Non-pigmented ciliary epithelial cell (primary cell): ENCODE results near the gene ABCA6.

ENCODE experiments used
- DNase-seq: peaks from one replicate; pipeline ENCODE4 v3.0.0-alpha.2; 2010; ENCODE audit warnings: low read depth

The ABCA6 gene

DNA sequence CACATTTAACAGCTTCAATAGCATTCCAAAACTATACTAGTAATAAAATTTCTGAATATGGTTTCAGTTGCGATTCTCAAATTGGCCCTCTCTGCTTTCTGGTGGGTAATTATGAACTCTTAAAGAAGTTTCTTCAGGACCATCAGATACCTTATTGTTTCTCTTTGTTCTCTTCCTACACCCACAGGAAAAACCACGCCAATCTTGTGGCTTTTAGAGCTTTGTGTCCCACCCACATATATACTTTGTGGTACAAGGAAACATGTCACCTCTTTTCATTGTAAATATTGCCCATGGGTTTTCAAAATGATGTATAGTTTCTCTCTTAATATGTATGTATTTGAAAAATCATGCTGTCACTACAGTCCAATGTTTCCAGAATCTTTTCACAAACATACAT, 93.1 kb downstream of the ABCA6 start:
- no peak for DNase-seq

- peak; percentile 77 for DNase-seq
These were observed 94.1 kb downstream of the ABCA6 start for GRCh38 chr17:69047368-69048263.

DNA sequence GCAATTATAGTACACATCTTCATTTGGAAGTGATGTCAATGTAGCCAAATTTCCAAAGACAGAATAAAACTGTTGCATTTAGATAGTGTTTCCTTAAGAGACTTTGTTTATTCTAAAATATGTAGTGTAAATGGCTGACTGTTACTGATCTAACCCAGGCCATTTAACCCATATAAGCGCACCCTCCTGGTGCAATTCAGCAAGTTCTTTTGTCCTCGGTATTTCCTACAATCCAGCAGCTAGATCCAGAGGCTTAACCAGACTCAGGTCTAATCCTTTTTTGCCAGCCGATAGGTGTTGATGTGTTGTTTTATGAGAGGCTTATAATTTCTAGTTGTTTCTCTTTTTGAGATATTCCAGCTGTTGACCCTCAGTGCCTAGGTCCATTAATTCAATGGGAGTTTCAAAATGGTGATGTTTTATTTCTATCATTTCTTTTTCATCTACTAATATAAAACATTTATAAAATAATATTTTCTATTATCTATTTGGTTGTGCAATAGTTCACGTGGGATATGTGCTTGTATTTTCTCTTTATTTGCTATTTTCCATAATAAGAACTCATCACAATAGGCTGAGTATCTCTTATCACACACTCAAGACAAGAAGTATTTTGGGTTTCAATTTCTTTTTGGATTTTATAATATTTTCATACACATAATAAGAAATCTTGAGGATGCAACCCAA, 95.4 kb downstream of the ABCA6 start:
- no peak for DNase-seq

- DNase-seq = no peak
These were observed 96.0 kb downstream of the ABCA6 start for GRCh38 chr17:69045646-69046045.

DNA sequence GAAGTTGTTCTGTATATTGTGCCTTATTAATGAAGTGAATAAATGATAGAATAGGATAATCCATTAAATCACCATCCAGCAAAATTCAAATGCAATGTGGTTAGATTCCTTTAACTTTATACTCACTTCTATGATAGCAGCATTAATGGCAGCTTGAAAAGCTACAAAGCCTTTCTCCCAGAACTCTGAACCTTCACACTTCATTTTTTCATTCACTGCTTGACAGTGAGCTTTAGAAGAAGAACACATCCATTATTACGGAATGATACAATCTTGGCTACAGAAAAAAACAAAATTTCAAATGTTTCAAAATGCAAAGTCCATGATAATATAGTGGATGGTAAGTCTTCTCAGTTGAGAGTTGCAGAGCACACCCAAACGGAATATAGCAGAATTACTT, 97.3 kb downstream of the ABCA6 start:
- no peak for DNase-seq

GRCh38 chr17:69043098-69043734, 98.5 kb downstream of the ABCA6 start:
- DNase-seq = no peak

DNA sequence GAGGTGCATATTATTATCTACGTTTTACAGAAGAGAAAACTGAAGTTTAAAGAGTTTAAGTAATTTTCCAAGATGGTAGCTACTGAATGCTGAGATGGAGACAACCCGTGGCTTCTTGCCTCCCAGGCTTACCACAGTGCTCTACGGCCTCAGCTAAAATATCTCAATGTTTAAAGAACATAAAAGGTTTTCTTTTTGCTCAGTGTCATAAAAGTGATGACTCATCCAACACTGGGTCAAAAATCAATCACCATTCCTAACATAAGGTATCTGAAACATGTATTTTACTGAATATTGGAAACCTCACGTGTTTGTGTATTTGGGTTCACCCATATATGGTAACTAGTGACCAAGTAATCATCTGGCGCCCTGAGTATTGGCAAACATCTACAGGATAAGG, 99.4 kb downstream of the ABCA6 start:
- no peak for DNase-seq

DNA sequence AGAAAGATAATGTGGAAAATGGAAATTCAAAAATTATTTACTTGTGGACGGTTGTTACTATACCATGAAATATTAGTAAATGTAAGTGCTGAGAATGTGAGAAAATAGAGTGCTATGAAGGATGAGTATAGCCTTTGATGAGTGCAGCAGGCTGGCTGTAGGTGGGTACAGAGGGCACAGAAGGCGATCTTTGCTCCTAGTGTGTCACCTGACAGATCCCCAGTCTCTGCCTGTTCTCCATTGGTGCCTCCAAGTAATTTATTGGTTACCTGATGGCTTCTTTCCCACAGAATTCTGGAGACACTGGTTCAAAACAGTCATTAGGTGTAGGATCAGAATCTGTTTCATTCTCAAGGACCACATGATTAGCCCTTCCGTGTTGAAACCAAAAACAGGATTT, 109.9 kb downstream of the ABCA6 start:
- DNase-seq = no peak

DNA sequence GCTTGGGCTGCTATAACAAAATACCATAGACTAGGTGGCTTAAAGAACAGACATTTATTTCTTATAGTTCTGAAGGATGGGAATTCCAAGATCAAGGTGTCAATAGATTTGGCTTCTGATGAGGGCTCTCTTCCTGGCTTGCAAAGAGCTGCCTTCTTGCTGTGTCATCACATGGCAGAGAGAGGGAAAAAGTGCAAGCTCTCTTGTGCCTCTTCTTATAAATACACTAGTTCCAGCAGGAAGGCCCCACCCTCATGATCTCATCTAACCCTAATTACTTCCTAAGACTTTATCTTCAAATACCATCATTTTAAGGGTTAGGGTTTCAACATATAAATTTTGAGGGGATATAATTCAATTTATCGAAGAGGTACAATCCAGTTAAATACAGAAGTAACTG, 111.5 kb downstream of the ABCA6 start:
- DNase-seq = no peak
